GM21381 (cell line): ENCODE results near the gene NDEL1.

Experiments
- ATAC-seq: cut with Tn5 transposase; IDR thresholded peaks from one replicate; pipeline ENCODE4 v1.9.1; 2021; ENCODE audit warnings: mild to moderate bottlenecking, moderate library complexity; ENCODE audit not compliant: unreplicated experiment

The NDEL1 gene

DNA sequence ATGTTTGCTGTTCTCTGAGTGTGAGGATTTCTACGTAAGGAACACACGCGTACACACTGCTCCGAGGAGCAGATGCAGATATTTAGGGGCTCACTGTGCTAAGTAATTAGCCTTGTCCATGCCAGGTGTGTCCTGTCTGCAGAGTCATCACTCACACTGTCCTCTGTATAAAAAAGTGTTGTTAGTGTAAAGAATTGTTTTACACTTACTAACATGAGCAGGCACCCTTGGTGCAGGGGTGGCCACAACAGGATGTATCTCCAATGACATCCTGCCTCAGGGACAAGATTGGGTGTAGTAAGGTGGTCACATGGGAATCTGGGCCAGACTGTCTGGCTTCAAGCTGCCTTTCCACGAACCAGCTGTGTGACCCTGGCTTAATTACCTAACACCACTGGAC lies 63.9 kb downstream of the NDEL1 start:
- no peak for ATAC-seq

DNA sequence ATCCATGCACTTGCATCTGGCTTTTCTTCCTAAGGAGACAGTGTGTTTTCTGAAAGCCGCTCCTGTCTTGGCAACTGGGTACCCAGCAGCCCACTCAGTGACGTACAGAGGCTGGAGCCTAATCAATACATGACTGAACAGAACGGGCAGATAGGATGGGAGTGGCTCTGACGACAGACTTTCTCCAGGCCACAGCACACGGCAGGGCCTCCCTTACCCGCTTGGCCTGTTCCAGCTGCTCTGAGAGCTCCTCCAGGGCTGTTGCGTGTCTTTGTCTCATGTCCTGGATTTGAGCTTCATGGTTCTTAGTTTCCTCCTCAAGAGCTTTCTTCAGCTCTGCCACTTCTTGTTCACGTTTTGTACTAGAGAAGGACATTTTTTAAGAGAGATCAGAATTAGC lies 64.9 kb downstream of the NDEL1 start:
- ATAC-seq: no peak

DNA sequence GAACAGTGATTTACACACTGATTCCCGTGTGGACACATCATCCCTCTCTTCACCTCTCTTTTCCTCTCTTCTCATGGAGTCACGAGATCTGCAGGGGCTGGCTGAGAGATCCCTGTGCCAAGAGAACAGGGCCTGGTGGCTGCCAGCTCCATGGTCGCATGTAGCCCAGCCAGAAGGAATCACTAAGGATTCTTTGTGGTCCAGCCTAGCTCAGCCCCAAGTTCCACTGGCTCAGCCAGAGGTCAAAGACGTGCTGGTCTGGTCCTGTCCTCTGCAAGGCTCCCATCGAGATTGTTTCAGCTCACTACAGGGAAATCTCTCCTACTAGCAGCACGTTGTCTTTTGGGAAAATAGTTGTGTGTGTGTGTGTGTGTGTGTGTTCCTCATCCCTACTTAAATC lies 66.4 kb downstream of the NDEL1 start:
- no peak for ATAC-seq

DNA sequence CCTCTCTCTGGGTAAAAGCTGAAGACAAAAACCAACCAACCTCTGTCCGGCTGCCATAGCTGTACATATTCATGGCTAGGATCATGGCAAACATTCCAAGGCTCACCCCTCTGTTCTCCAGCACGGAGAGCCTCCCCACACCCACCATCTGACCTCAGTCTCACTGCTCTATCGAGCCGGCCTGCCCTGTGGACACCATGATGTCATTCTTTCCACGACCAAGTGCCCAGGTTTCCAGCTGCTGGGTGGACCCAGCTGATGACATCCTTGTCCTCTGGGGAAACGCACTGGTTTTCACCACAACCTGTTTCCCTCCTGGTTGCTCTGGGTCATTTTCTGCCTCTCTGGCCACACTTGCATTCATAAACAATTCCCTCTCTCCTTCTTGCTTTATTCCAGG lies 67.7 kb downstream of the NDEL1 start:
- ATAC-seq: no peak

DNA sequence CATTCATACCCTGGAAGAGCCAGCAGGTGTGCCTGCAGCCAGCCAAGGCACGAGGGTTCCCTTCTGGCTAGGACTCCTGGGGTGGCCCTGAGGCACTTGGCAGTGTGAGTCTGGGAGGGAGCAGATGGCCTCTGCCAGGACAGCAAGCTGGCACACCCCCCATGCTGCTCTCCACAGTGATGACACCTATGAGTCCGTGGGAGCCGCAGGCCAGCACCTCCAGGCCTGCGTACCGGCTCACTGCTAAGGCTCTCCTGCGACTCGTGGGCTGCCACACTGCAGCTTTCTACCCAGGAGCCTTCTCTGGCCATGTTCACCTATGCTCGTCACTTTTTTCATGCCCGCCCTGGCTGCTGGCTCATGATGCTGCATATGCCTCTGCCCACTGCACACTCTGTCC lies 68.1 kb downstream of the NDEL1 start:
- ATAC-seq: no peak

DNA sequence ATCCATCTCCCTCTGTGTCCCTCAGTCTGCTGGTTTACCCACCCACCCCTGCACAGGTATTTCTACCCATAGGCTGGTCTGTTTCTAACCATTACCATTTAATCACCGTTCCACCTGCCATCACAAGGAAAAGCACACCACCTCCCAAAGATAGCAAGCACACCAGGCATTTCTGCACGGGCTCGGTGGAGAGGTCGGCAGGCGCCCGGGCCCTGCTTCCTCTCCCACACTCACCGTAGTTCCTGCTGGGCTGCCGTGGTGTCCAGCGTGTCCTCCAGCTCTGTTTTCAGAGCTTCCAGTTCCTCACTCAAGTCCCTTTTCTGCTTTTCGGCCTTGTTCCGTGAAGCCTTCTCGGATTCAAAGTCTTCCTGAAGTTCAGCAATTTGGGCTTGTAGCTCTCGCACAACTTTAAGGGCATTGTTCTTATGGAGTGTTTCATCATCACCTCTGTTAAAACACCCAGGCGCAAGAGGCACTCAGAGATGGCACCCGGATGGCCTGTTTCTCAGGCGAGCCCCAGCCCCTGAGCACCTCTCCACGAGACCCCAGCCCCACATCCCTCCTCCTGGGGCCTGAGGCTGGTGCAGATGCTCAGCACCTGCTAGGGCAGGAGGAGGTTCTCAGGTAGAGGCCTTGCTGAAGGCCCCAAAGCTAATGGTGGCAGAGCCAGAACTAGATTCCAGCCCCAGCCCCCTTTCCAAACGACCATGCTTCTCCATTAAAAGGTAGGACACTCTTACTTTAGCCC lies 69.0 kb downstream of the NDEL1 start:
- no peak for ATAC-seq

DNA sequence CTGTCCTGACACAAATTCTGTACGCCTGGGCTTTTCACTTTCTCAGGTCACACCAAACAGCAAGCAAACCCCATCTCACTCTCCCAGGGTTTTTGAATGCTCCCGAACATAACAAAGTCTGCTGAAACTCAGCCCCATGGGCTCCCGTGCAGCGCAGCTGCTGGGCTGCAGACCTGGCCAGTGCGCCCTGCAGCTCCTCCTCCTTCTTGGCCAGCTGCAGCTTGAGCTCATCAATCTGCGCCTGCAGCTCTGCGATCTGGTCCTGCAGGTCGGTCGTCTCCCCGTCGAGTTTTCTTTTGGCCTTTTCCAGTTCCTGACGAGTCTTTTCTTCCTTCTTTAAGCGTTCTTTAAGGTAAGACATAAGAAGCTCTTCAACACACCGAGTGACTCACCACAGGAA lies 70.5 kb downstream of the NDEL1 start:
- ATAC-seq: no peak

DNA sequence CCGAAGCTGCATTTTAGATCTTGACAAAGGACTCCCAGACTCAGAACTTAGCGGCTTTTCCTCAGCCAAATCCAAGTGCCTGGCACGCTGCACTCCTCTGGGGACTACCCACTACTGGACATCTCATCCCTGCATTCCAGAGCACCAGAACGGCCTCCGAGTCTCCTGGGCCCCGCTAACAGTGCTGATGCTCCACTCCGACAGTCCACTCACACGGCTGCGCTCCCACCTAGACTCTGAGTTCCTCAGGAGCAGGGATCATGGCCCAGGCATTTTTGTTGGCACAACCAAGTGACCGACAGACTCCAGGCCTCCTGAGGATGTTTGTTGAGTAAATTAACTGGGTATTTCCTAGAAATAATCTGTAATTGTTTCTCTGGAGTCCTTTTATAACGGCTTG lies 79.1 kb downstream of the NDEL1 start:
- no peak for ATAC-seq
